ENCODE measurements around the gene RNF113B.

Gene RNF113B

GRCh38 chr13:98203646-98204326 is 26.7 kb upstream of the RNF113B start:
- no peak for DNase-seq

GRCh38 chr13:98201984-98202383 is 24.9 kb upstream of the RNF113B start:
- DNase-seq: no peak

DNA sequence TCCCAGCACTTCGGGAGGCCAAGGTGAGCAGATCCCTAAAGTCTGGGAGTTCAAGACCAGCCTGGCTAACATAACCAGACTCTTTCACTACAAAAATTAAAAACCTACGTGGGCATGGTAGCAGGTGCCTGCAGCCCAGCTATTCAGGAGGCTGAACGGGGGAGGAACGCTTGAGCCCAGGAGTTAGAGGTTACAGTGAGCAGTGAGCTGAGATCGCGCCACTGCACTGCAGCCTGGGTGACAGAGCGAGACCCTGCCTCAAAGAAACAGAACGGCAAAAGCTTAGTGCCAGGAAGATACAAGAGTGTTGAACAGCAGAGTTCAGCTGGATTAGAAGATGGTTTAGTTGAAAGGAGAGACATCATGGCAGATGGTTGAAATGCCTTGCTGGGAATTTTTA is 24.1 kb upstream of the RNF113B start:
- no peak for DNase-seq

DNA sequence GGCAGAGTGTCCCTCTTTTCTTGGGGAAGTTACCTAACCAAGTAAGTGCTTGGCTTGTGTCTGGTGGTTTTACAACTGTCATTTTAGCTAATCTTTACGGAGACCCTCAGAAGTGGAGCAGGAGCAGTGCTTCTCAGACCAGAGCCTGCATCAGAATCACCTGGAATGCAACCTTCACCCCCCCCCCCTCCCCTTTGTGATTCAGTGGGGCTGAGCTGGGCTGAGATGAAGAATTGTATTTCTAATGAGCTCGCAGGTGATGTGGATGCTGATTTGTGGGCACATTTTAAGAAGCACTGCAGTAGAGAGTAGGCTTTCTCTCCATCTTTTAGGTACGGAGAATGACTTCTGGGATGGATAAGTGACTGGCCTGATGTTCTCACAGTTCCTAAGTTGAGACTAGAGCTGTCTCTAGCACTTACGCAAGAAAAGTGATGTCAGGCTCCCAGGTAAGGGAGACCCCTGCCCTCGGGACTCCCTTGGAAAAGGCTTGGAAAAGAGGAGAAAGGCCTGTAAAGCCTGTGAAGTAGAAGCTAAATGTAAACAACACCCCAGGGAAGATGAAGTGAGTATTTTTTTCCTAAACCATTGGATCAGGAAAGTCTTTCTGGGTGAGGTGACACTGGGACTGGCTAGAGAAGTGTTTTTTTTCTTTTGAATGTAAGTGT is 23.3 kb upstream of the RNF113B start:
- no peak for DNase-seq

GRCh38 chr13:98199480-98199879 is 22.4 kb upstream of the RNF113B start:
- no peak for DNase-seq

DNA sequence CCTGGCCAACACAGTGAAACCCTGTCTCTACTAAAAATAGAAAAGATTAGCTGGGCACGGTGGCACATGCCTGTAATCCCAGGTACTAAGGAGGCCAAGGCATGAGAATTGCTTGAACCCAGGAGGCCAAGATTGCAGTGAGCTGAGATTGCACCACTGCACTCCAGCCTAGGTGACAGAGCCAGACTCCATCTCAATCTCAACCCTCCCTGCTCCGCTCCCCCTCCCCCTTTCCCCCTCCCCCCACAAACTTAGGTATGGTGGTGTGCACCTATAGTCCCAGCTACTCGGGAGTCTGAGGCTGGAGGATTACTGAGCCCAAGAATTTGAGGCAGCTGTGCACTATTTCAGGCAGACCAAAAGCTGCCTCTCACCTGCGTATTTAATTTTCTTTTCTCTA is 21.6 kb upstream of the RNF113B start:
- no peak for DNase-seq

GRCh38 chr13:98195054-98195791 is 18.2 kb upstream of the RNF113B start:
- DNase-seq: no peak

- no peak for DNase-seq
These were observed 14.9 kb upstream of the RNF113B start for GRCh38 chr13:98192008-98192407.

GRCh38 chr13:98190889-98191444 is 13.9 kb upstream of the RNF113B start:
- DNase-seq: no peak

DNA sequence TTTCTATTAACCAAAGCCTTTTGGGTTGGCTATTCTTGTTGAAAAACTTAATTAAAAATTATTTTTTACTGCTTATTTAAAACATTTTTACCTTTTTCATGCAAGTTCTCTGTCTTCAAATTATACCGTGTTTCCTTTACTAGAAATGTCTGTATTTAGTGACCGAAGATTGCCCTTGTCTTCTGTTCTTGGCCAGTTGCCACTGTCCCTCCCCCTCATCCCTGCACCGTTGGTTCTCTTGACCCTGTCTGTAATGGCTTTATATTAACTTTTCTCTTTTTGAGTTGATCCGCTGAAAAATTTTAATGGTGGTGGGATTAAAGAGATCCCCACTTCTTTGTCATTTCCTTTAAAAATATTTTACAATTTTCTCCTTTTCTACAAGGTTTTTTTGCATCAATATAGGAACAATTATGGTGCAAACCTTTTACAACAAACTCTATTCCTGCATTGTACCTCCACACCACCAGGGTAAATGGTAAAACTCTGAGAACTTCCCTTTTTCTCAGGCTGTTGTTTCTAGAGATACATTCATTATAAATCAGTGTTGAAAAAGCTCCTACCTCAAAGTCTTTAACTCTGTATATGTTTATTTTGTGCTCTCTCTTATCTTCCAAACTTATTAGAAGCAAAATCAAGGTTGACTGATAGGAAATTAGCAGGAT is 12.9 kb upstream of the RNF113B start:
- DNase-seq: no peak

GRCh38 chr13:98188544-98189166 is 11.6 kb upstream of the RNF113B start:
- DNase-seq: no peak

DNA sequence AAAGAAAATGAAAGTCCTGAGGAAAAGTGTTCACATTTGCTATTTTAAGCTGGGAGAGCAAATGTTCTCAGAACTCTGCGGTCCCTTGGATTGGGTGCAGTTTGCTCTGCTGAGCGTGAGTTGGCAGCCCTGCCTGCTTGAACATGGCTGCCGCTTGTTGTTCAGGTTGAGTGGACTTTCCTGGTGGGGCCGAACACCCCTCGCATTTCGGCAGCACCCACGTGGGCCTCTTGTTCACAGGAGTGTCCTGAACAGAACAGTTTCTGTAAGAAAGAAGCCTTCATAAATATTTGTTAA is 10.8 kb upstream of the RNF113B start:
- no peak for DNase-seq

DNA sequence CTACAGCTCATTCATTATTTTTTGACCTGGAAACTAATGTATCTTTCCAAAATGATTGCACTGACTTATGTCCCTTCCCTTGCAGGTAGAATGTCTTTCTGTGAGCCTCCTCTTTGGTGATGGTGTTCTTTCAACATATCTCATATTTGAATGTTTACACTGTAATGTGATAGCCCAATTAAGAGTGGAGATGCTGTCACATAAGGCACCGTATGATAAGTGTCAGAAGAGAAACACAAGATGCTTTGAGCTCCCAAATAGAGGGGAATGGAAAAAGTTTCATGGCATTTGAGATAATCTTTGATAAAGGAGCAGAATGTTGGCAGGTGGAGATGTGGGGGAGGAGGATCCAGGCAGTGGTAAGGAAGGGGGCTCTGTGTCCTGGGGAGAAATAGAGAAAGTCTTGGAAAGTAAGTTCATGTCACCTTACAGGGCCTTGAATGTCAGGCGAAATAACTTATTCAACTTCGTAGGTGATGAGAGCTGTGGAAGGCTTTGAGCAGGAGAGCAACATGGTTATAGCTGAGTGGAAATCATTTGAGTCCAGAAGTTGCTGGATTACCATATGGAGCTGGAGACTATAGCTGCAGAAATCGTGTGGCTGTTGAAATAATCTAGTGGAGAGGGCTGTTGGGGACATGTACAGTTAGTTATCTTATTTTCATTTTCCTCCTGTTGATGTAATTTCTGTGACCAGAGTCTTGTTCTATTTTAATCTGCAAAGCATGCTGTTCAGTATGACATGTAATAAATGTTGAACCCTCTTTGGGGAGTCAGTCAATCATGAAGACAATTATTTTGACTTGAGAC is 10.3 kb upstream of the RNF113B start:
- no peak for DNase-seq

GRCh38 chr13:98184792-98185191 is 7.7 kb upstream of the RNF113B start:
- DNase-seq: no peak

- no peak for DNase-seq
These were observed 5.5 kb upstream of the RNF113B start for GRCh38 chr13:98182589-98182988.

DNA sequence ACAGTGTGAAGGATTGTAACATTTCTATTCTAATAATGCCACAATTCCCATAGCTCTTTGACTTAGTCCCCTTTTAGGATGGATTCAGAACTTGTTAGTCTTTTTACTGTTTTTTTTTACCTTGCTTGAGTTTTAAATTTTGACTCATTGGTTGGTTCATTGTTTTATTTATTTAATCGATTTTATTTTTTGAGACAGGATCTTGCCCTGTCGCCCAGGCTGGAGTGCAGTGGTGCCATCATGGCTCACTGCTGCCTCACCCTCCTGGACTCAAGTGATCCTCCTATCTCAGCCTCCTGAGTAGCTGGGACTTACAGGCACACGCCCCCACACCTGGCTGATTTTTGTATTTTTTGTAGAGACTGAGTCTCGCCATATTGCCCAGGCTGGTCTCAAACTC is 5.1 kb upstream of the RNF113B start:
- no peak for DNase-seq

- no peak for DNase-seq
These were observed 4.2 kb upstream of the RNF113B start for GRCh38 chr13:98181111-98181815.

- no peak for DNase-seq
These were observed 3.0 kb upstream of the RNF113B start for GRCh38 chr13:98180092-98180491.

- DNase-seq: no peak
These were observed 1.2 kb downstream of the RNF113B start for GRCh38 chr13:98175823-98176222.

DNA sequence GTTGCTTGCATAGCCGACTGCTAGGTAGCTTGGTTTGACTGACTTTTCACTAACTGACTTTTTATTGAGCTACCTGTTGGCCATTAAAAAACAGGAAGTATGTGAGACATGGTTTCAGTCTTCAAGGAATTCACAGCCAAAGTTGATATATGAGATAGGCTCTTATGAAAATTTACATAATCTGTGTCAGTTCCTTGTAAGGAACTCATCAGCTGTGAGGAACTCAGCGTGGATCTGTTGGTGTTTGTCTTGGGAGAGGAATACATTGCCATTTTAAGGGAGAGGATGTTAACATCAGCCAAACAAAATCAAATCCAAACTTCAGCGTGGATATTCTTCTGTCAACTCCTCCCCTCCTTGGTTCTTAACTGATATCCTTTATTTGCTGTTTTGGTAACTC is 2.0 kb downstream of the RNF113B start:
- DNase-seq: no peak

DNA sequence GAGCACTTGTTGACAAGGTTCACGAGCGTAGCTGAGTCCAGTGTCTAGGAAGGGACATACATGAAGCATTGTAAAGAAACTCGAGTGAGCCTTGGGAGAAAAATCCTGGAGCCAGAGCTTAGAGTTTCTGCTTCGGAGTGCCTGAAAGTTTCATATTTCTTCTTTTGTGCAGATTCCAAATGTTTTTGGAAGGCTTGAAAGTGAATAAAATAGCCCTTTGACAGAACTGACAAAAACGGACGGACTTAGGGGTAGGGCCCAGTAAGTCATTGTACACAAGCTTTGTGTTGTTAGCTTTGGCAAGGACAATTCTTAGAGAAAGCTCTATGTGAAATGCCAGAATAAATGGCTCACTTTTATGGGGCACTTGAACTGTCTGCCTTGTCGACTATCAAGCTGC is 2.8 kb downstream of the RNF113B start:
- DNase-seq: no peak

All from CD4-positive, alpha-beta T cell treated with Interleukin-17A for 4 hours (primary cell).